DMS53 (cell line): ENCODE data around the gene CXorf49B.
"Not testable (repeated sequence)": the region's sequence is repeated elsewhere in the genome, so short reads cannot be mapped to it uniquely, and the experiment has no call there.

ENCODE experiments used
- DNase-seq: peaks from one replicate; lab custom pipeline; 2025; lab: John Stamatoyannopoulos, UW

Gene CXorf49B

GRCh38 chrX:71763049-71763448 lies at the start of gene CXorf49B:
Gene CXorf49B, plus strand, starts transcription at chrX:71763349. Its CDS starts 75 bp downstream, at chrX:71763424.
- DNase-seq = not testable (repeated sequence)

GRCh38 chrX:71714064-71714463 lies 49.1 kb upstream of the CXorf49B start:
- not testable (repeated sequence) for DNase-seq

- DNase-seq = not testable (repeated sequence)
Measured at GRCh38 chrX:71715551-71715950, 47.6 kb upstream of the CXorf49B start.

- not testable (repeated sequence) for DNase-seq
Measured at GRCh38 chrX:71716323-71716722, 46.8 kb upstream of the CXorf49B start.

- not testable (repeated sequence) for DNase-seq
Measured at GRCh38 chrX:71718185-71718584, 45.0 kb upstream of the CXorf49B start, which contains the start of gene CXorf49. Gene CXorf49, minus strand, starts transcription at chrX:71718285. Its CDS starts 134 bp downstream, at chrX:71718151.

GRCh38 chrX:71719195-71719594 lies 44.0 kb upstream of the CXorf49B start:
- not testable (repeated sequence) for DNase-seq

- DNase-seq = not testable (repeated sequence)
Measured at GRCh38 chrX:71720289-71720886, 42.8 kb upstream of the CXorf49B start.

GRCh38 chrX:71760688-71761281 lies 2.4 kb upstream of the CXorf49B start:
- DNase-seq = not testable (repeated sequence)

GRCh38 chrX:71764832-71765231 lies 1.7 kb downstream of the CXorf49B start:
- DNase-seq = not testable (repeated sequence)

GRCh38 chrX:71765613-71766012 lies 2.5 kb downstream of the CXorf49B start:
- DNase-seq = not testable (repeated sequence)

GRCh38 chrX:71767134-71767533 lies 4.0 kb downstream of the CXorf49B start:
- DNase-seq = not testable (repeated sequence)

GRCh38 chrX:71778322-71778721 lies 15.2 kb downstream of the CXorf49B start:
- not testable (repeated sequence) for DNase-seq

- DNase-seq = not testable (repeated sequence)
Measured at GRCh38 chrX:71782225-71782949, 19.2 kb downstream of the CXorf49B start.

GRCh38 chrX:71782950-71783299 lies 19.8 kb downstream of the CXorf49B start:
- not testable (repeated sequence) for DNase-seq

GRCh38 chrX:71783569-71784347 lies 20.6 kb downstream of the CXorf49B start:
- DNase-seq = not testable (repeated sequence)

- DNase-seq = not testable (repeated sequence)
Measured at GRCh38 chrX:71784348-71784983, 21.3 kb downstream of the CXorf49B start.

GRCh38 chrX:71806450-71806849 lies 43.3 kb downstream of the CXorf49B start:
- not testable (repeated sequence) for DNase-seq

- peak; percentile 53 for DNase-seq
Measured at GRCh38 chrX:71809886-71810285, 46.7 kb downstream of the CXorf49B start.

- DNase-seq = no peak
Measured at GRCh38 chrX:71814123-71814912, 51.2 kb downstream of the CXorf49B start.

GRCh38 chrX:71815121-71815905 lies 52.2 kb downstream of the CXorf49B start:
- DNase-seq = no peak
